ENCODE data around the gene FBXO48. TPM values are rescaled to one million over a fixed set of nuclear protein-coding genes. Genes with fewer than 3 reads are reported as not detected.

FBXO48 gene
- total and polyA plus RNA-seq, 2 of the 8 experiments (the other 6 are each of a cell fraction or from before 2014, with no cell fraction given) = 1.1 to 1.5 TPM

- no peak overlapping the region for H3K18ac ChIP-seq (ENCODE audit: extremely low read depth, low read length)
- no peak overlapping the region for H2BK15ac ChIP-seq (ENCODE audit: low read length)
- DNase-seq (ENCODE audit: low read depth in 1 of 2, low spot score in 2 of 2) (no peak), FAIRE-seq (no peak)
- H3K14ac ChIP-seq (ENCODE audit: insufficient read length) = no peak overlapping the region
- H3K27me3 ChIP-seq (replicated peaks in 1 of 4; ENCODE audit: control insufficient read depth in 3 of 4, extremely low read depth in 1 of 4, insufficient read depth in 3 of 4, low read length in 3 of 4) = no peaks in the 10 kb centered on the region
- no peaks in the 10 kb centered on the region for H3K36me3 ChIP-seq (ENCODE audit: control insufficient read depth in 2 of 4, insufficient read depth in 4 of 4, low read length in 3 of 4)
- no peak overlapping the region for H2AFZ ChIP-seq (ENCODE audit: low read length)
- H2BK5ac ChIP-seq (ENCODE audit: low read depth, low read length) = no peak overlapping the region
- H3K56ac ChIP-seq (replicated peaks; ENCODE audit: insufficient read length, low read depth, low read length) = no peak overlapping the region
- no peak overlapping the region for H3K23ac ChIP-seq (ENCODE audit: insufficient read length)
- no peaks in the 10 kb centered on the region for H3K79me1 ChIP-seq (ENCODE audit: low read depth, low read length)
- H4K91ac ChIP-seq (replicated peaks; ENCODE audit: insufficient read length, low read length) = no peak overlapping the region
- H3K4me1 ChIP-seq (replicated peaks in 1 of 4; ENCODE audit: control insufficient read depth in 3 of 4, insufficient read depth in 4 of 4, low read length in 3 of 4) = no peaks in the 10 kb centered on the region
- no peak overlapping the region for H3K9ac ChIP-seq (replicated peaks in 1 of 4; ENCODE audit: extremely low read depth in 1 of 4, low read depth in 3 of 4, low read length in 3 of 4)
- H4K20me1 ChIP-seq (replicated peaks in 1 of 2; ENCODE audit: control insufficient read depth in 1 of 2, insufficient read depth in 2 of 2, low read length in 2 of 2) = no peaks in the 10 kb centered on the region
- H3K4ac ChIP-seq (replicated peaks; ENCODE audit: insufficient read length, low read depth, low read length) = no peak overlapping the region
- no peak overlapping the region for H2BK12ac ChIP-seq (ENCODE audit: low read depth, low read length)
- H2BK120ac ChIP-seq (replicated peaks; ENCODE audit: low read depth, low read length) = no peak overlapping the region
- H3K4me3 ChIP-seq (ENCODE audit: extremely low read depth in 1 of 4, insufficient read depth in 2 of 4, low read depth in 3 of 4, low read length in 4 of 4) = no peak overlapping the region
- no peak overlapping the region for H2BK20ac ChIP-seq (ENCODE audit: low read length)
- no peak overlapping the region for H3K4me2 ChIP-seq (ENCODE audit: insufficient read depth in 1 of 2, low read depth in 2 of 2, low read length in 2 of 2)
- ChIA-PET CTCF (ENCODE audit: partially characterized antibody) (interaction anchor here (1.1 kb wide), 1 partner anchor 198 kb away, joined by 3 read pairs; no protein-coding TSS in a partner anchor), POLR2A (ENCODE audit: partially characterized antibody) (no interaction called here)
- no peak overlapping the region for H4K5ac ChIP-seq (ENCODE audit: insufficient read length, low read depth, low read length)
- H3K27ac ChIP-seq (ENCODE audit: low read depth, low read length) = no peak overlapping the region
- no peak overlapping the region for H4K8ac ChIP-seq (ENCODE audit: extremely low read depth, insufficient read depth, low read length)
- no peaks in the 10 kb centered on the region for H3K79me2 ChIP-seq (ENCODE audit: control insufficient read depth in 1 of 2, insufficient read depth in 2 of 2, low read length in 2 of 2)
- 88% methylated on average over 1 of the region's 1 CpG; no CpG with 5 or more reads in 1 of the 2 experiments for WGBS, 2 experiments (ENCODE audit: extremely low coverage in 1 of 2, insufficient coverage in 1 of 2, insufficient read length in 1 of 2, insufficient replicate concordance in 2 of 2, low coverage in 1 of 2, low lambda C conversion rate in 2 of 2, missing lambda C conversion rate in 1 of 2)
- no peaks in the 10 kb centered on the region for H3K9me3 ChIP-seq (ENCODE audit: insufficient read depth in 2 of 2, low read depth in 1 of 2, low read length in 1 of 2)
- H2AK5ac ChIP-seq (ENCODE audit: low read depth, low read length) = no peak overlapping the region
- no peaks in the 10 kb centered on the region for H3K23me2 ChIP-seq (ENCODE audit: low read depth, low read length)
Measured at GRCh38 chr2:68512966-68513365, 45.9 kb upstream of the FBXO48 start.
